AG20443 (cell line): ENCODE results near the gene LNPEP.

Experiments
- DNase-seq: peaks from one replicate; pipeline ENCODE4 v3.0.0; 2012; ENCODE audit warnings: low spot score, mixed read lengths

The LNPEP gene

DNA sequence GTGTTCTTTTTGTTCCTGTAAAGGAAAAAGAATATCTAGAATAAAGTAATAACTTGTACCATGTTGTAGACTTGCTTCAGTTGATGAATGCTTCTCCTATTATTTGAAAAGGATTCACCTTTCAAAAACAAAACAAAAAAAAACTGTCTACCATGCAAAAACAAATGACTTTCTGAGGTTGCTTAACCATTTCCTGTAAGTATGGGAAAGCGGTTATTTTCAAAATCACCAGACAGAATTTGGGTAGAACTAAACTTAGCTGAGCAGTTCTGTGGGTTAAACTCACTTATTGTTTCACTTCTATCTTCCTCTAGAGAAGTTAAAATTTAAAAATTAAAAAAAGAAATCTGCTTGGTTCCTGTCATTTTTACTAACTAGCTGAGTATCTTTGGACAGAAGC is 25.2 kb downstream of the LNPEP start:
- no peak for DNase-seq

DNA sequence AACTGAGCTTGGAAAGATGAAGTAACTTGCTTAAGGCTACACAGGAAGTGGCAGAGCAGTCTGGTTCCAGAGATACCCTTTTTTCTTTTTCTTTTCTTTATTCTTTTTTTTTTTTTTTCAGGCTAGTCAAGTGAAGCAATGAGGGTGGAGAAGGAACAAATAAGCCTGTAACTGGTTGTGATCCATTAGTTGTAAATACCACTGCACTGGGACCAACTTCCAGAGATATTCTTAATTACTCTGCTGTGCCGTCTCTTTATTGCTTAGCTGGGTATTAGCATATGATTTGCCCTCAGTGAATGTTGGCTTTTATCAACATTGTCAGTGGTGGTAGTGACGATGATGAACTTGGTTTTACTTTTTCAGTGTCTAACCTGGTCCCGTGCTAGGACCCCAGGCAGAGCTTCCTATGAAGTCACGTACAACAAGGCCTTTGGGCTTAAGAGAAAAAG is 26.7 kb downstream of the LNPEP start:
- DNase-seq = no peak

DNA sequence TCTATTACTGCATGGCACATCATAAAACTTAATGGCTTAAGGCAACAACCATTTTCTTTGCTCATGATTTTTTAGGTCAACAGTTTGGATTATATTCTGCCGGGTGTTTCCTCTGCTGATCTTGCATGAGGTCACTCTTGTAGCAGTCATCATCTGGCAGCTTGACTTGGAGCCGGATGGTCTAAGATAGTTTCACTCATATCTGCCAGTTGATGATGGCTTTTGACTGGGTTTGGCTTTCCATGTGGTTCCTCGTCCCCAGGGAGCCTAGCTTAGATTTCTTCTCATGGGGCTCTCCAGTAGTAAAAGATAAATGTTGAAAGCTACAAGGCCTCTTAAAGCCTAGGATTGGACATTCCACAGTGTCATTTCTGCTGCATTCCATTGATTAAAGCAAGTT is 27.4 kb downstream of the LNPEP start:
- DNase-seq = peak; percentile 87

DNA sequence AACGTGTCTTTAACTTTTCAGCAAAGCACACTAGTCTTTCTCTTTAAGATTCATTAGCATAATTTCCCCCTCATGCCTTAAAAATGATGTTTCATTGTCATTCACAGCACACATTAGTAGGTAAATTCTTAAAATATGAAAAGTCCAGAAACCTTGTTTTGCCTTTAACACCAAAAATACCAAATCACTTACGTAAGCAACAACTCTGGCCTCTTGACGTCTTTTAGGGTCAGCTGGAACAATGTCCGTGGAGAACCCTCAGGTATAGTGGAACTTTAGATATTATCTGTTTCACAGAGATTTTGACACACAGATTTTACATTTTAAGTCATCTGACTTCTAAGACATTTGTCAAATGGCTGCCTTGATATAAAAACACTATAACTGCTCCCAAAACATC is 30.9 kb downstream of the LNPEP start:
- no peak for DNase-seq

DNA sequence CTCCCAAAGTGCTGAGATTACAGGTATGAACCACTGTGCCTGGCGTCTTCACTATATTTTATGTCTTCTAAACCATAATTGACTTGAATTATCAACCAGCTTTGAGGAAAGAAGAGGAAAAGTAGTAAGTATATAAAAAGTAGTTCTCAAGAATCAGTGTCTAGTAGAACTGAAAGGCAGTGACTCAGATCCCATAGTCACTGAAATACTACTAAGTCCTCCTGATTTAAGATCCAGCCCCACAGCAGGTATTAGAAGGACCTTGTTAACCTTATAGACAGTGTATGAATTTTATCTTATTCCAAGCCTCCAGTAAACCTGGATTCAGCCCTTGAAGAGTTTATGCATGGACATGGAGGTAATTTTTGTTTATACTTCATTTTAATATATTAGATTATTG is 31.5 kb downstream of the LNPEP start:
- no peak for DNase-seq

DNA sequence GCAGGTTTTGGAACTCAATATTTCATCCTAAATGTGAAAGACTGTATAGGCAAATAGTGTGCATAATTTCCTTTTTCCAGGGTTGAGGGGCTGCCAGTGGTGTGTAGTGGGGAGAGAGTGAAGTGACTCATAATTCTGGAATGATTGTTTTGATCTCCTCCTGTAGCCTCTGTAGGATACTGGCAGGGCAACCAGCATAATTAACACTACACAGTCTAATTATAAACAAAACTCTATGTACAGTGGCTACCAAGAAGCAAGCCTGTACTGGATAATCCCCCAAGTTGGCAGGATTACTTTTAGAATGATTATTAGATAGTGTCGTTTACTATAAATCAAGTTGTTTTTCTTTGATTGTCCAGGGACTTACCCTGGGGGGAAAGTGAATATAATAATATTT is 32.2 kb downstream of the LNPEP start:
- DNase-seq = peak; percentile 47

DNA sequence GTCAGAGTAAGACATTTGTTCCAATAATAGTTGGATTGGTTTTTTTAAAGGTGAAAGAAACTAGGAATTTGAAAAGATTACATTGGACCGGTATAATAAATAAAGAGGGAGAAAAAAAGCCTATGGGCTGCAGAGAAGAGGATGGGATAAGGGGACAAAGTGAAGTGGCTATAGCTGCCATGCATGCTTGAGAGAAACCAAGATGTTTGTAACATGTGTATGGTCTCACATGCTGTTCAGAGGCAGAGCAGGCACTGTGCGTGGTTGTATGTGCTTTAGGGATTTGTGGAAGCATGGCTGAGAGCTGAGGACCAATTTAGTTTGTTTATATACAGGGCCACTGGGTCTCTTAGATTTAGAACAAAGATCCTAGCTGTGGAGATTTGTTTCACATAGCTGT is 32.7 kb downstream of the LNPEP start:
- no peak for DNase-seq

DNA sequence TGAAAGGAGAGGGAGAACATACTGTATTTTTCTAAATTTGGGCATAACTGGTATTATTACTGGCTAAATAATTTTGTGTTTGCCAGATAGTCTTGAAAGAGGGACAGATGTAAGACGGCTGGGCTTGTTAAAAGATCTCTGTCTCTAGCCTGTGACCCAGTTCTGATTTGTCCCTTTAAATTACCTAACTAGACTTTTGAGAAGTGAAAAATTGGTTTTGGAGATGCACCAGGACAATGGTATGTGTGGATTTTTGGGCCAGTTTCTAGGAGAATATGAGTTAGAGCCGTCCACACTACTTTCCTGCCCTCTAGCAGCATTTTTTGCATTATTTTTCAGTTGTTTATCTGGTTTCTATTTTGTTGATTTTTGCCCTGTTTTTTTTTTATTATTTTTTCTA is 33.5 kb downstream of the LNPEP start:
- DNase-seq = peak; percentile 28

DNA sequence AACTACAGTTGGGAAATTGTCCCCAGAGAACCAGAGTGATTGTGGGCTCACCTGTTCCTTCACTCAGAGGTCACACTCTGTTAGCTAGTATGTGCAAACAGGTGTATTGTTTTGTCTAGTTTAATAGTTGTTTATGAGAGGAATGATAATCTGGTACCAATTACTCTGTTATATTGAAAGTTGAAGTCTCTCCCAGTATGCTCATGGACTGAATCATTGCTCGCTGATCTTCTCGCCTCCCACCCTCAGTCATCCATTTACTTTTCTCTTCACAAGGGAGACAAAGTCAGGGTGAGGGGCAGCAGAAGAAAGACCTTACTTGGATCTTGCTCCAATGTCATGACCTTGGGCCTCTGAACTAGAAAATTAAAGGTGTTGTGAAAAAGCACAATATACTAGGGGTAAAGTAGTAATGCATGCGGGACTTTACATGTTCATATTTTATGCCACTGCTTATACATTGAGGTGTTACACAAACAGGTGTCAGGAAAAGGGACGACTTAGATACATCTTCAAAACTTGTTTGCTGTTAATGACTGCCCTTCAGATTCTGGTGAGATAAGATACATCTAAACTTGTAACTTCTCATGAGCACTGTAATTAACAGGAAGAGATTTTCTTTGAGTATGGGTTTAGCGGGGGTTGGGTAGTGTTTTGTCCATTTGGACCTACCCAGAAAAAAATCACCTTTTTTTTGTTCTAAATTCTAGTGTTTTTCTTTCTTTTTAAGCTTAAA is 36.9 kb downstream of the LNPEP start:
- no peak for DNase-seq

DNA sequence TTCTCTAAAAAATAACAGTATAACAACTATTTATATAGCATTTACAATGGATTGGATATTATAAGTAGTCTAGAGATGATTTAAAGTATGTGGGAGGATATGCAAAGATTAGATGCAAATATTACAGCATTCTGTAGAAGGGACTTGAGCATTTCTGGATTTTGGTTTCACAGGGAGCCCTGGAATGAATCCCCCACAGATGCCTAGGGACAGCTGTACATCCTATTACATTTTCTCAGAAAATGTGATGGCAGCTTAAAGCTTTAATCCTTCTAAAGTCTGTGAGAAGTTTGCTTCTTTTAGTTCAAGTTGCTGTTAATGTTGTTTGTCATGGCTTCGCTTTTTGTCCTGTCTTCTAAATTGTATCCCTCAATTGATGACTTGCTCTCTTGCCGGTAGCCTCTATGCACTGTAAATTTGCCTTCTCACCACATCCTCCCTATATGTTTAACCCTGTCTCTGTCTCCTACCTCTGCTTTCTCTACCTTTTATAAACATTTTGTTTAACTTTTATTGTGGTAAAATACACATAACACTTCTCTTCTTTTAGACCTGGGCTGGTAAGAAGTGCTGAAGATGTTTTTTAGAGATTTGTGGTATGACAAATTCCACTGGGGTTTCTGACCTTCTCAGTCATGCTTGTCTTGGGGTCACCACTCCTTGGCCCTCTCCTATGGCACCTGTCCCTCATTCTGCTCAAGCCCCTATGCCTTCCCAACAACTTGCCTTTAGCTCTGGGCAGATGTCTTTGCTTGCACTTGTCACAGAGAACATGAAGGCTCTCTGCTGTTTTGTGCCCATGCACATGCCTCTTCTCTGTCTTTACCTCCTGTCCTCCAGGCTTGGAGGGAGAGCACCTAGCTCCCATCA is 37.9 kb downstream of the LNPEP start:
- DNase-seq = no peak

DNA sequence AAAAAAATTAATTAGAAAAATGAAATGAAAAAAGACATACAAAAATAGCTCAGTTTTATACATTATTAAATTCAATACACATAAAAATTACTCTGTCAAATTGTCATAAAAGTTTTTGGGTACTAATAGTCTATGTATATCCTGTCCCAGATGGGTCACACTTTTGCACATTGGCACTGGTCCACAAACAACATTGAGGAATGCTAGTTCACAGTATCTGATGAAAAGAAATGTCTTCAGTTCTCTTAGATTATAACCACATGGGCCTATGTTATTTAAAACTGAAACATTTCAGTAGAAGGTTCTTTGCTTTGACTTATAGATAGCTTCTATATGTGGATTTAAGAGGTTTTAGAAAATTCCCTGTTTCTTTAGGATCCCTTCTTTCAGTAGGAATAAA is 39.8 kb downstream of the LNPEP start:
- no peak for DNase-seq

DNA sequence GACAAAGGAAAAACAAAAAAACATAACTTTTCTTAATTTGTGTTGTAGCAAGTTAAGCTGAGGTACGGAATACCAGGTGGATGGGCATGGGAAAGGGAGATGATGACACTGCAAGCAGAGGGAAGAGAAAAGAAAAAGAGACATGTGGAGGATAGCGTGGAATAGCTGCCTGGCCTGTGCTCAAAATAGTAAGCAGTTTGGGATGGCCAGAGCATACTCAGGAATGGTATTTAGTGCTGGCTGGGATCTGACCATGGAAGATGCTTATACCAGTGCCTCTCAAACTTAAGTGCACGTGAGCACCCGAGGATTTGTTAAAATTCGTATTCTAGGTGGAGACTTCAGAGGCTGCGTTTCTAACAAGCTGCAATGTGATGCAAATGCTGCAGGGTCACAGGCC is 41.3 kb downstream of the LNPEP start:
- no peak for DNase-seq

DNA sequence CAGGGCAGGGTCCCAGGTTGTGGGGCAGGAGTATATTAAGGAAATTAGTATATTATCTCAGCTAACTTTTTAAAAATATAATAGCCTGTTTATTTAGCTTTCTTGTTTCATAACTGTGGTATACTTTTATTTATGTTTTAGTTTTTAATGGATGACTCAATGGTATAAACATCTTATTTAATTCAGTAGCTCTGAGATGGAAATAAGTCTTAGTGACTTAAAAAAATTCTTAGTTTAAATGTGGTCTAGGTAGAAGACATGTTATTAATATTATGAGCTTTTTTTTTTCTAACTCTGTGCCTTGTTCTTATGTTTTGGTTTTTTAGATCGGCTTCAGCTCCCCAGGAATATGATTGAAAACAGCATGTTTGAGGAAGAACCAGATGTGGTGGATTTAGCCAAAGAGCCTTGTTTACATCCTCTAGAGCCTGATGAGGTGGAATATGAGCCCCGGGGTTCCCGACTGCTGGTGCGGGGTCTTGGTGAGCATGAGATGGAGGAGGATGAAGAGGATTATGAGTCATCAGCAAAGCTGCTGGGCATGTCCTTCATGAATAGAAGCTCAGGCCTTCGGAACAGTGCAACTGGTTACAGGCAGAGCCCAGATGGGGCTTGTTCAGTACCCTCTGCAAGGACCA is 43.1 kb downstream of the LNPEP start:
- DNase-seq = no peak

DNA sequence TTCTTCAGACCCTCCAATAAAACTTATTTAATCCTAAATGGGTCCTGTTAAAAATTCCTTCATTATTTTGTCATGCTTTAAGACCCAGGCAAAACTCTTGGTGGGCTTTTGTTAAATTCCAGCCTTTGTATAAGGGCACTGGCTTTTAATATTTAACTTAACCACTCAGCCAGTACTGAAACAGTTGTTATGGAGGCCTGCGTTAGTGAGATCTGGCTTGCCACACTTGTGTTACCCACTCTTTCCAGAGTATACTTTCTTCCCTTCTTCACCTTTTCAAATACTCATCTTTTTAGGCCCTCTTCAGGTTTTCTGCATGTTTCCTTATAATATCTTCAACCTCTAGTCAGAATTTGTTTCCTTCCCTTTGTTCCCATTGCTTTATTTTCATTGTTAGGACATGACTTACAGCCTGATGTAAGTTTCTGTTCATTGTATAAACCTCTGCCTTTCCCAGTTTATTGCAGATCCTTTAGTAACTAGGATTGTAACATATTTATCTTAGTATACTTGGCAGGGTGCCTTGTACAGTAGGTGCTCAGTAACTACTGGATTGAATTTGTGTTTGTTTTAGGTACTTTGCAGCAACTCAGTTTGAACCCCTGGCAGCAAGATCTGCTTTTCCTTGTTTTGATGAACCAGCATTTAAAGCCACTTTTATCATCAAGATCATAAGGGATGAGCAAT is 48.8 kb downstream of the LNPEP start:
- DNase-seq = no peak

DNA sequence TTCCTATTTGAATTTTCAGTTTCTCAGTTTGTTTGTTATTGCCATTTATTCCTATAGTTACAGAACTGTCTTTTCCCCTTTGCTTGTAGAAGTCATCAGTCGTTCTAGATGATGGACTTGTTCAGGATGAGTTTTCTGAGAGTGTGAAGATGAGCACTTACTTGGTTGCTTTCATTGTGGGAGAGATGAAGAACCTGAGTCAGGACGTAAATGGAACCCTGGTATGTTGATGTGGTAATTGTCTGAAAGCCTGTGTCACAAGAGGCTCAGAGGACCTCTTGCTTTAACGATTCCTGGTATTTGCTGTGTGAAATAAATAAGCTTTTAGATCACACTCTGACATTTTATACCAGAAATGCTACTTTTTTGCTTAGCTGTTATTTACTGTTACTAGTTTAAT is 50.6 kb downstream of the LNPEP start:
- no peak for DNase-seq

DNA sequence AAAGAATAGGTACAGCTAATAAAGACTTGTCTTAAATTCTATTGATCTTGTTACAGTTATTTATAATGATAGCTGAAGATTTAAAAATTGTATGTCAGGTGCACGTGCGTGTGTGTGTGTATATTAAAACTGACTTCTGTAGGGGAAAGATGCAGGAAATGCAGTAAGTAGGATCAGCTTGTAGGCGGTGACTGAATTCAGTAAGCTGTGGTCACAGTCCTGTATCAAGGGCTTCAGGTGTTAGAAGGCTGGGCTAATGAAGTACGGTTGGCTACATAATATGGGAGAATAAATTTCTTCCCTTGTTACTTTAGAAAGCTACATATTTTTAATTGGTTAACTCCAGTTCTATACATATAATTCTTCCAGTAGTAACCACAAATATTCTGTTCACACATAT is 54.2 kb downstream of the LNPEP start:
- no peak for DNase-seq

DNA sequence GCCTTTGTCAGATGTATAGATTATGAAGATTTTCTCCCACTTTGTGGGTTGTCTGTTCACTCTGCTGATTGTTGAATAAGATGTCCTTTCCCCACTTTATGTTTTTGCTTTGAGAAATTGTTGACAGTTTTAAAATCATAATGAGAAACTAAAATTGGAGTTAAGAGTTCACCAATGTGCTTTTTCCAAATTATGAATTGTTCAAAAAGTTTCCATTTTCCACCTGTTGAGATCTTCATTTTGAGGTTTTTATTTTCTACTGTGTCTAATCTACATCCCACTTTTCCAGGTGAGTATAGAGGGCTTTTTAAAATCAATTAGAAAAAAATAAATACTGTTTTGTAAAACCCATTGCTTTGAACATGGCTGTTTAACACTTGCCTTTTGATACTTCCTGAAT is 55.8 kb downstream of the LNPEP start:
- no peak for DNase-seq

DNA sequence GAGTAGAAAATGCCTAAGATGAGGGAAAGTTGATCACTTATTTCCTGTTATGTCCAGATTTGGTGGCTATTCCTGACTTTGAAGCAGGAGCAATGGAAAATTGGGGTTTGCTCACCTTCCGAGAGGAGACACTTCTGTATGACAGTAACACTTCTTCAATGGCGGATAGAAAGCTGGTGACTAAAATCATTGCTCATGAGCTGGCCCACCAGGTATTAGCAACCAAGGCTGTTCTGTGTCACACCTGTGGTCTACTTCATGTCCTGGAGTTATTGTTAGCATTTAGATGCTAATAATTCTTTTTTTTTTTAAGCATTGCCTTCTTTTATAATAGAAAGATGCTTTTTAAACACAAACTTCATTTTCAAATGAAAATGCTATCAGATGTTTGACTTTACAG is 57.9 kb downstream of the LNPEP start:
- DNase-seq = no peak

DNA sequence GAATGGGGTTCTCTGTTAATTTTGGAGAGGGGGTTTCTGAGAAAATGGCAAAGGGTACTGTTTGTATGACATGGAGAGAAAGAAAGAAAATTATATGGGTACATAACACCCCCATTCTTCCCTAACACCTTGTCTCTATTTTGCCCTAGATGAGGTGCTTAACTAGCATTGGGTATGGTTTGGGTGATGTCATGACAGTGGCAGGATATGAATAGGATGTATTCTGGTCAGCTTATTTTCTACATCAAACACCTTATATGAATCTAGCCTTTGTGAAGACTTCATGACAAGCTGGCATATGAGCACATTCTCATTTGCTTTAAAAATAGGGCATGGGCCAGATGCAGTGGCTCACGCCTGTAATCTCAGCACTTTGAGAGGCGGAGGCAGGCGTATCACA is 58.6 kb downstream of the LNPEP start:
- DNase-seq = no peak

DNA sequence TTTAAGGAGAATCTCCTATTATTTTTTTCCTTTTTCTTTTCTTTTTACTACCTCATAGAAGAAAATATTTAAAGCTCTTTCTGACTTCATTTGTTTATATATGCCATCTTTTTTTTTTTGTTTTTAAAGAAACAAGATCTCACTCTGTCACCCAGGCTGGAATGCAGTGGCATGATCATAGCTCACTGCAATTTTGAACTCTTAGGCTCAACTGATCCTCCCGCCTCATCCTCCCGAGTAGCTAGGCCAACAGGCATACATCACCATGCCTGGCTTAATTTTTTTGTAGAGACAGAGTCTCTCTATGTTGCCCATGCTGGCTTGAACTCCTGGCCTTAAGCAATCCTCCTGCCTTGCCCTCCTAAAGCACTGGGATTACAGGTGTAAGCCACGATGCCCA is 59.5 kb downstream of the LNPEP start:
- no peak for DNase-seq

DNA sequence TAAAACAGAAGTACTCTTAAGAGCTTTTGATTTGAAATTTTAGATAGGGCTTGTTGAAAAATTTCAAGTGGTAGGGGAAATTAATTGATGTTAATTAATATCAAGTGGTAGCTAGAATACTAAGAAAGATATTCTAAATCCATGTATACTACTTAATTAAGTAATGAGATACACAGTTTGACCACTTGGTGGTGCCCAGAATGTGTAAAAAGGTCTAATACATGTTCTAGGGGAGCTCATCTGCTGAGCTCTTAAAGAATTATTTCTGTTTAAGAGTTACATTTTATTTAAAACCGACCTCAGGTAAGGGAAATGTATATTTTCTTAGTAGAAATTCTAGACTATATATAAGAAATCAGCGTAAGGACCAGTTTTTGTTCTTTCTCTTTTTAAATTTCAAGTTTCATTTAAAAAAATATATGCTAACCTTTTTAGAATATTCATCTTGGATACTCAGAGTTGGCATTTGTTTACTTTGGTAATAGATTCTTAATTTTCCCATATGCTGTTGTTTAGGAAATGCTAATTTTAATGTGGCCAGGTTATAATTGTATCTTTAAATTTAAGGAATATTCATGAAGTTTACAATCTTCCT is 61.5 kb downstream of the LNPEP start:
- DNase-seq = peak; percentile 24

DNA sequence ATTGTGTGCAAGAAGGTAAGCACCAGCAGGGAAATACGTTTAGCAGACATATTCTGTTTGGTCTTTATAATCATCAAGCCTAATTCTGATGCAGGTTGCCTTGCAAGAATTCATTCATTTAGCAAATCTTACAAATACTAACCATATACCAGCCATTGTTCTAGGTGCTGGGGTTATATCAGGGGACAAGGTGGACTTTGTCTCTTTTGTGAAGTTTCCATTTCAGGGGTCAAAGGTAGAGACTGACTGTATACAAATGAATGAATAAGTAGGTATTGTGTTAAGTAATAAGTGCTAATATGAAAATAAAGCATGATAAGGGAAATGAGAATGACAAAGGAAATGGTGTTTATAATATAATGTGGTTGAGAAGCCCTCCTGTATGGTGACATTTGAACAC is 64.0 kb downstream of the LNPEP start:
- DNase-seq = no peak
